Measurements from ENCODE around the gene NHERF2. TPM values are rescaled to one million over a fixed set of nuclear protein-coding genes. Genes with fewer than 3 reads are reported as not detected.

The NHERF2 gene
- total and polyA plus RNA-seq, 9 of the 15 experiments (the other 6 are each of a cell fraction or from before 2014, with no cell fraction given) = 0.15 to 42.0 (median 12.5) TPM

DNA sequence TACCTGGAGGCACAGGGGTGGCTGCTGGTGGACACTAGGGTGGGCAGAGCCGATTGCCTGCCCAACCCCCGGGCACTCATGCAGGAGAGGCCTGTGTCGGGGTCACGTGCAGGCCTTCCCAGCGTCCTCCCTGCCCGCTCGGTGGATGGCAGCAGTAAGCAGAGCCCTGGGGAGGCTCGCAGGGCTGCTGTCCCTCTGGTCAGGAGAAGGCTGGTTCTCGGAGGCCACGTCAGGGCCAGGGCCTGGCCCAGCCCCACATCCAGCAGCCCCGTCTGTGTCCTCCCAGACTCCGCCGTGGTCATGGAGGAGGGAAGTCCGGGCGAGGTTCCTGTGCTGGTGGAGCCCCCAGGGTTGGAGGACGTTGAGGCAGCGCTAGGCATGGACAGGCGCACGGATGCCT is 56.7 kb downstream of the NHERF2 start:
- Histone ChIP-seq H3K36me3 (ENCODE audit: control insufficient read depth, insufficient read depth, low read length) (peaks cover 64% of the 10 kb centered on the region; the same call in 1 of the 3 replicates), H3K4me3 (no peak overlapping the region), H3K4me2 (ENCODE audit: insufficient read depth, low read length) (no peak overlapping the region), H4K20me1 (replicated peaks; ENCODE audit: control insufficient read depth, insufficient read depth, low read length) (no peaks in the 10 kb centered on the region), H3K9ac (ENCODE audit: insufficient read depth in 1 of 2, low read depth in 2 of 2, low read length in 2 of 2) (peak overlapping the region in 1 of 2 experiments; percentile 20; a peak in 1 of 4 replicates), H3K9me3 (replicated peaks; ENCODE audit: control insufficient read depth, insufficient read depth, low read depth, low read length) (no peaks in the 10 kb centered on the region), H3K27me3 (ENCODE audit: control insufficient read depth in 2 of 2, insufficient read depth in 2 of 2, low read length in 2 of 2) (no peaks in the 10 kb centered on the region), H3K9me1 (ENCODE audit: control insufficient read depth, insufficient read depth, low read length) (no peaks in the 10 kb centered on the region), H3K79me2 (ENCODE audit: control insufficient read depth, insufficient read depth, low read length) (no peaks in the 10 kb centered on the region), H3K4me1 (replicated peaks in 1 of 2; ENCODE audit: control insufficient read depth in 2 of 2, insufficient read depth in 2 of 2, low read length in 2 of 2) (peaks cover 0 to 43% of the 10 kb centered on the region in 2 experiments; a peak in 2 of 5 replicates), H2AFZ (ENCODE audit: low read depth, low read length) (no peak overlapping the region), H3K27ac (ENCODE audit: extremely low read depth, low read depth, low read length) (no peak overlapping the region)
- intact Hi-C loops (cut with micrococcal nuclease) = no loop called here
- peak; percentile 35 for TF ChIP-seq POLR2G (IDR thresholded peaks at IDR 0.05; ENCODE audit: low read depth, low read length)
- no peak for TF ChIP-seq GABPB1 (CRISPR knock-in tag; IDR thresholded peaks at IDR 0.05)
- in situ Hi-C loops (cut with MboI) = loop anchor here (10.0 kb wide), 1 partner anchor 61 kb away; the partner anchor contains the start of gene RAB26
- BruUV-seq (replicated peaks) = no TSS peak
- FAIRE-seq (no peak), ATAC-seq (no peak), DNase-seq (ENCODE audit: extremely low read depth in 1 of 4, low spot score in 3 of 4) (no peak)
- ChIA-PET CTCF (ENCODE audit: low intra/inter-chr PET ratio) (no interaction called here), POLR2A (interaction anchor here (0.5 to 0.7 kb wide), 2 partner anchors 119 to 772 kb away, joined by 3 read pairs; partner anchors contain the start of gene RPS2)
- 79% methylated on average over 17 of the region's 19 CpGs for WGBS (ENCODE audit: insufficient coverage, low coverage, missing lambda C conversion rate)

GRCh38 chr16:2083876-2084780 is 57.4 kb downstream of the NHERF2 start:
- Histone ChIP-seq H3K36me3 (ENCODE audit: control insufficient read depth, insufficient read depth, low read length) (peaks cover 67% of the 10 kb centered on the region; the same call in 2 of the 3 replicates), H3K4me1 (replicated peaks in 1 of 2; ENCODE audit: control insufficient read depth in 2 of 2, insufficient read depth in 2 of 2, low read length in 2 of 2) (peaks cover 0 to 50% of the 10 kb centered on the region in 2 experiments; a peak in 2 of 5 replicates), H3K9me1 (ENCODE audit: control insufficient read depth, insufficient read depth, low read length) (no peaks in the 10 kb centered on the region), H3K9me3 (replicated peaks; ENCODE audit: control insufficient read depth, insufficient read depth, low read depth, low read length) (no peaks in the 10 kb centered on the region), H3K79me2 (ENCODE audit: control insufficient read depth, insufficient read depth, low read length) (no peaks in the 10 kb centered on the region), H3K27ac (ENCODE audit: extremely low read depth, low read depth, low read length) (no peak overlapping the region), H3K4me2 (ENCODE audit: insufficient read depth, low read length) (no peak overlapping the region), H3K27me3 (ENCODE audit: control insufficient read depth in 2 of 2, insufficient read depth in 2 of 2, low read length in 2 of 2) (no peaks in the 10 kb centered on the region), H2AFZ (ENCODE audit: low read depth, low read length) (no peak overlapping the region), H4K20me1 (replicated peaks; ENCODE audit: control insufficient read depth, insufficient read depth, low read length) (no peaks in the 10 kb centered on the region), H3K4me3 (no peak overlapping the region), H3K9ac (ENCODE audit: insufficient read depth in 1 of 2, low read depth in 2 of 2, low read length in 2 of 2) (peak overlapping the region in 1 of 2 experiments; percentile 64; a peak in 1 of 4 replicates)
- no peak for TF ChIP-seq PHF8 (IDR thresholded peaks at IDR 0.05; ENCODE audit: borderline replicate concordance, low read length)
- peak; percentile 45; the same call in 1 of the 2 replicates for TF ChIP-seq POLR2G (IDR thresholded peaks at IDR 0.05; ENCODE audit: low read depth, low read length)
- BruUV-seq (replicated peaks) = no TSS peak
- WGBS (ENCODE audit: insufficient coverage, low coverage, missing lambda C conversion rate) = 87% methylated on average over 44 of the region's 44 CpGs
- in situ Hi-C loops (cut with MboI) (loop anchor here (10.0 kb wide), 1 partner anchor 61 kb away; the partner anchor contains the start of gene RAB26), intact Hi-C loops (cut with micrococcal nuclease) (no loop called here)
- FAIRE-seq = no peak
- no peak for ATAC-seq
- POLR2A ChIA-PET = no interaction called here
- DNase-seq (ENCODE audit: extremely low read depth in 1 of 4, low spot score in 3 of 4) = no peak
- CTCF ChIA-PET (ENCODE audit: low intra/inter-chr PET ratio) = no interaction called here

Data from K562 (cell line).